HEK293T (cell line): Measurements from ENCODE around the gene MOGAT3.
"Not testable (repeated sequence)": the region's sequence is repeated elsewhere in the genome, so short reads cannot be mapped to it uniquely, and the experiment has no call there.

Experiments
- ARNT ChIP-seq: fragments of 450-650 bp; IDR thresholded peaks from 2 replicates; pipeline ENCODE4 v1.6.1; 2017; ENCODE audit warnings: mild to moderate bottlenecking
- BHLHE40 ChIP-seq: fragments of 450-650 bp; IDR thresholded peaks from 2 replicates; pipeline ENCODE4 v1.6.1; 2016; ENCODE audit warnings: mild to moderate bottlenecking, moderate library complexity, borderline replicate concordance
- ELF4 ChIP-seq: fragments of 450-650 bp; IDR thresholded peaks from 2 replicates; pipeline ENCODE4 v1.6.1; 2017; ENCODE audit warnings: antibody characterized with exemption
- FOXA1 ChIP-seq: fragments of 450-650 bp; IDR thresholded peaks from 2 replicates; pipeline ENCODE4 v1.6.1; 2016; ENCODE audit warnings: mild to moderate bottlenecking
- FOXK2 ChIP-seq: fragments of 450-650 bp; IDR thresholded peaks from 2 replicates; pipeline ENCODE4 v1.6.1; 2016; ENCODE audit warnings: mild to moderate bottlenecking
- FOXM1 ChIP-seq: fragments of 450-650 bp; IDR thresholded peaks from 2 replicates; pipeline ENCODE4 v1.6.1; 2017; ENCODE audit warnings: mild to moderate bottlenecking, borderline replicate concordance
- LEF1 ChIP-seq: fragments of 450-650 bp; IDR thresholded peaks from 2 replicates; pipeline ENCODE4 v1.6.1; 2017; ENCODE audit warnings: mild to moderate bottlenecking, borderline replicate concordance
- PKNOX1 ChIP-seq: fragments of 450-650 bp; IDR thresholded peaks from 2 replicates; pipeline ENCODE4 v1.6.1; 2016
- SP1 ChIP-seq: fragments of 450-650 bp; IDR thresholded peaks from 2 replicates; pipeline ENCODE4 v1.6.1; 2017
- SUZ12 ChIP-seq: fragments of 450-650 bp; IDR thresholded peaks from 2 replicates; pipeline ENCODE4 v1.6.1; 2016; ENCODE audit warnings: mild to moderate bottlenecking
- ZNF384 ChIP-seq: fragments of 450-650 bp; IDR thresholded peaks from 2 replicates; pipeline ENCODE4 v1.6.1; 2016

- not testable (repeated sequence) for TF ChIP-seq ZNF384, FOXM1, FOXA1, FOXK2, SP1, LEF1, SUZ12, ARNT, ELF4, BHLHE40, PKNOX1
Observed at GRCh38 chr7:101199522-101199921, 1.3 kb downstream of the MOGAT3 start.
